Astrocyte (in vitro differentiated cells and primary cell): Measurements from ENCODE around the gene ZNF783. TPM values are rescaled to one million over a fixed set of nuclear protein-coding genes. Genes with fewer than 3 reads are reported as not detected.
"Not testable (repeated sequence)": the region's sequence is repeated elsewhere in the genome, so short reads cannot be mapped to it uniquely, and the experiment has no call there.

Experiments
- DNase-seq: peaks from one replicate; pipeline ENCODE4 v3.0.0-alpha.2; 2010; ENCODE audit warnings: low read depth
- FAIRE-seq: peaks from 2 replicates; lab custom pipeline; 2011; peaks lifted over from hg19 to GRCh38; lab: Jason Lieb, UNC
- H2AFZ ChIP-seq: 2 replicates; pipeline ENCODE4 v1.6.0; 2012; ENCODE audit warnings: low read depth, low read length, inconsistent platforms
- H3K27ac ChIP-seq: 2 replicates; pipeline ENCODE4 v1.5.1; 2011; ENCODE audit warnings: low read depth, low read length, inconsistent platforms
- H3K27me3 ChIP-seq: 2 replicates; pipeline ENCODE4 v1.6.0; 2011; ENCODE audit warnings: low read length, inconsistent platforms; ENCODE audit not compliant: insufficient read depth
- H3K36me3 ChIP-seq: 2 replicates; pipeline ENCODE4 v1.5.1; 2011; ENCODE audit warnings: low read length, inconsistent platforms; ENCODE audit not compliant: insufficient read depth
- H3K4me1 ChIP-seq: 2 replicates; pipeline ENCODE4 v1.5.1; 2011; ENCODE audit warnings: low read length, inconsistent platforms; ENCODE audit not compliant: insufficient read depth
- H3K4me2 ChIP-seq: 2 replicates; pipeline ENCODE4 v1.6.0; 2012; ENCODE audit warnings: low read length, inconsistent platforms
- H3K4me3 ChIP-seq: 2 replicates; pipeline ENCODE4 v1.5.1; 2011; ENCODE audit warnings: low read depth, mild to moderate bottlenecking, low read length, inconsistent platforms; ENCODE audit not compliant: insufficient read depth
- H3K79me2 ChIP-seq: 2 replicates; pipeline ENCODE4 v1.6.0; 2012; ENCODE audit warnings: mild to moderate bottlenecking, low read length, inconsistent platforms; ENCODE audit not compliant: insufficient read depth
- H3K9ac ChIP-seq: 2 replicates; pipeline ENCODE4 v1.6.0; 2012; ENCODE audit warnings: mild to moderate bottlenecking, low read length, inconsistent platforms
- H3K9me3 ChIP-seq: 2 replicates; pipeline ENCODE4 v1.5.1; 2012; ENCODE audit warnings: low read depth, mild to moderate bottlenecking, low read length, inconsistent platforms; ENCODE audit not compliant: insufficient read depth
- H4K20me1 ChIP-seq: 2 replicates; pipeline ENCODE4 v1.6.0; 2012; ENCODE audit warnings: low read length, inconsistent platforms; ENCODE audit not compliant: insufficient read depth
- H3K27ac Mint-ChIP-seq: one replicate; pipeline ENCODE4 v1.8.0; 2021; ENCODE audit warnings: mild to moderate bottlenecking, mixed read lengths; ENCODE audit not compliant: unreplicated experiment
- H3K27me3 Mint-ChIP-seq: one replicate; pipeline ENCODE4 v1.8.0; 2021; ENCODE audit warnings: low read depth, mixed read lengths; ENCODE audit not compliant: unreplicated experiment
- H3K36me3 Mint-ChIP-seq: one replicate; pipeline ENCODE4 v1.8.0; 2021; ENCODE audit warnings: low read depth, mixed read lengths; ENCODE audit not compliant: unreplicated experiment
- H3K4me1 Mint-ChIP-seq: one replicate; pipeline ENCODE4 v1.8.0; 2021; ENCODE audit warnings: low read depth, mixed read lengths; ENCODE audit not compliant: unreplicated experiment
- H3K4me3 Mint-ChIP-seq: one replicate; pipeline ENCODE4 v1.8.0; 2021; ENCODE audit warnings: mild to moderate bottlenecking, moderate library complexity, mixed read lengths; ENCODE audit not compliant: unreplicated experiment
- H3K9me3 Mint-ChIP-seq: one replicate; pipeline ENCODE4 v1.8.0; 2021; ENCODE audit warnings: mild to moderate bottlenecking, mixed read lengths; ENCODE audit not compliant: unreplicated experiment
- EZH2 ChIP-seq: IDR thresholded peaks from 2 replicates; pipeline ENCODE4 v1.6.1; 2012; ENCODE audit warnings: mild to moderate bottlenecking, low read length, inconsistent platforms; ENCODE audit not compliant: insufficient read depth
- total RNA-seq: library from RNA; stranded (reverse); gene quantifications from 2 replicates; pipeline ENCODE4 v1.2.1, GENCODE V29; 2021
- TF ChIP-seq, protein P1 (sequence below): IDR thresholded peaks from 2 replicates; pipeline ENCODE4 v1.5.1; 2011; ENCODE audit warnings: low read depth, mild to moderate bottlenecking, inconsistent platforms, low read length, moderate library complexity; ENCODE audit not compliant: insufficient read depth

ZNF783 gene
- total RNA-seq, 1 donor from 2014 or later, result 10.6 TPM

DNA sequence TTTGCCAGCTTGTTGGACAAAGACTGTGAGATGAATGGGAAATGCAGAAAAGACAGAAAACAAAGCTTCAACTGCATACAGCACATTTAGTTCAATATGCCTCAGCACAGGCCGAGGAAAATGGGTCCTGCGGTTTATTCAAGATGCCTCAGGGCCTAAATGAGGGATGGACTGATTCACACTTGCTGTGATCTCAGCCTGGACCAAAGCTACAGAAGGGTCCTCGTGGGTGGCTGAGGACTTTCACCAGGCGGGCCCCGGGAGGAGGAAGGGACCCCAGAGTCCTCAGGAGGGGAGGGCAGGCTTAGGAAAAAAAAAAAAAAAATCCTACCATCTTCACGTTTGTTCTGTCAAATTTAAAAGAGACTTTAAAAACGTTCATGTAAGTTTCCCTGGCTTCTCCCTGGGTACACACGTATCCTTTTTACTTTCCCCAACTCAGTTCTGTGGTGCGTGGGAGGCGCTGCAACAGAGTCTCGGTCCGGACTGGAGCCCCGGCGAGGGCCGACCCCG, 624 bp upstream of the ZNF783 start:
- peaks cover 32% of the 10 kb centered on the region for H3K79me2 ChIP-seq
- H3K9me3 Mint-ChIP-seq, result peaks cover 2% of the 10 kb centered on the region
- H3K9ac ChIP-seq, result peak overlapping the region; percentile 88
- peaks cover 3% of the 10 kb centered on the region for H3K36me3 ChIP-seq
- H3K4me1 ChIP-seq, result peaks cover 11% of the 10 kb centered on the region
- no peaks in the 10 kb centered on the region for H3K27me3 Mint-ChIP-seq
- peak overlapping the region; percentile 98 for H2AFZ ChIP-seq
- peak overlapping the region; percentile 84 for H3K4me2 ChIP-seq
- H3K9me3 ChIP-seq, result no peaks in the 10 kb centered on the region
- H3K4me3 ChIP-seq, result peak overlapping the region; percentile 66
- no peak for FAIRE-seq
- peaks cover 18% of the 10 kb centered on the region for H3K36me3 Mint-ChIP-seq
- DNase-seq, result peak; percentile 69
- TF ChIP-seq, protein P1, sequence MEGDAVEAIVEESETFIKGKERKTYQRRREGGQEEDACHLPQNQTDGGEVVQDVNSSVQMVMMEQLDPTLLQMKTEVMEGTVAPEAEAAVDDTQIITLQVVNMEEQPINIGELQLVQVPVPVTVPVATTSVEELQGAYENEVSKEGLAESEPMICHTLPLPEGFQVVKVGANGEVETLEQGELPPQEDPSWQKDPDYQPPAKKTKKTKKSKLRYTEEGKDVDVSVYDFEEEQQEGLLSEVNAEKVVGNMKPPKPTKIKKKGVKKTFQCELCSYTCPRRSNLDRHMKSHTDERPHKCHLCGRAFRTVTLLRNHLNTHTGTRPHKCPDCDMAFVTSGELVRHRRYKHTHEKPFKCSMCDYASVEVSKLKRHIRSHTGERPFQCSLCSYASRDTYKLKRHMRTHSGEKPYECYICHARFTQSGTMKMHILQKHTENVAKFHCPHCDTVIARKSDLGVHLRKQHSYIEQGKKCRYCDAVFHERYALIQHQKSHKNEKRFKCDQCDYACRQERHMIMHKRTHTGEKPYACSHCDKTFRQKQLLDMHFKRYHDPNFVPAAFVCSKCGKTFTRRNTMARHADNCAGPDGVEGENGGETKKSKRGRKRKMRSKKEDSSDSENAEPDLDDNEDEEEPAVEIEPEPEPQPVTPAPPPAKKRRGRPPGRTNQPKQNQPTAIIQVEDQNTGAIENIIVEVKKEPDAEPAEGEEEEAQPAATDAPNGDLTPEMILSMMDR, result no peak
- no peak for TF ChIP-seq EZH2
- H4K20me1 ChIP-seq, result peaks cover 5% of the 10 kb centered on the region
- H3K27ac Mint-ChIP-seq, result peak overlapping the region; percentile 90
- H3K4me1 Mint-ChIP-seq, result peaks cover 11% of the 10 kb centered on the region
- H3K27ac ChIP-seq, result peak overlapping the region; percentile 90
- H3K4me3 Mint-ChIP-seq, result peak overlapping the region; percentile 81
- no peaks in the 10 kb centered on the region for H3K27me3 ChIP-seq

DNA sequence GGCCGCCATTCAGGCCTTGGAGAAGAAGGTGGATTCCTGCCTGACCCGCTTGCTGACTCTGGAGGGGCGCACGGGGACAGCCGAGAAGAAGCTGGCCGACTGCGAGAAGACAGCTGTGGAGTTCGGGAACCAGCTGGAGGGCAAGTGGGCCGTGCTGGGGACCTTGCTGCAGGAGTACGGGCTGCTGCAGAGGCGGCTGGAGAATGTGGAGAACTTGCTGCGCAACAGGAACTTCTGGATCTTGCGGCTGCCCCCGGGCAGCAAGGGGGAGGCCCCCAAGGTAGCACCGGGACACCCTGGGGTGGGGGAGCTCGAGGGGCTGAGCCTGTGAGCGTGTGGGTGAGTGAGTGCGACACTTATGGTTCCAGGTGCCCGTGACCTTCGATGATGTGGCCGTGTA, 4.5 kb downstream of the ZNF783 start:
- no peaks in the 10 kb centered on the region for H3K9me3 ChIP-seq
- no peak overlapping the region for H3K27ac ChIP-seq
- H3K27ac Mint-ChIP-seq, result no peak overlapping the region
- no peak overlapping the region for H3K9ac ChIP-seq
- H3K4me3 ChIP-seq, result no peak overlapping the region
- H2AFZ ChIP-seq, result no peak overlapping the region
- peaks cover 39% of the 10 kb centered on the region for H3K79me2 ChIP-seq
- DNase-seq, result no peak
- no peak overlapping the region for H3K4me3 Mint-ChIP-seq
- peaks cover 12% of the 10 kb centered on the region for H4K20me1 ChIP-seq
- H3K9me3 Mint-ChIP-seq, result peaks cover 2% of the 10 kb centered on the region
- TF ChIP-seq, protein P1, result no peak
- no peak for TF ChIP-seq EZH2
- no peaks in the 10 kb centered on the region for H3K27me3 ChIP-seq
- H3K4me1 ChIP-seq, result peaks cover 7% of the 10 kb centered on the region
- peaks cover 12% of the 10 kb centered on the region for H3K36me3 ChIP-seq
- no peaks in the 10 kb centered on the region for H3K27me3 Mint-ChIP-seq
- FAIRE-seq, result no peak
- H3K4me1 Mint-ChIP-seq, result peaks cover 7% of the 10 kb centered on the region
- H3K4me2 ChIP-seq, result no peak overlapping the region
- H3K36me3 Mint-ChIP-seq, result peaks cover 32% of the 10 kb centered on the region

DNA sequence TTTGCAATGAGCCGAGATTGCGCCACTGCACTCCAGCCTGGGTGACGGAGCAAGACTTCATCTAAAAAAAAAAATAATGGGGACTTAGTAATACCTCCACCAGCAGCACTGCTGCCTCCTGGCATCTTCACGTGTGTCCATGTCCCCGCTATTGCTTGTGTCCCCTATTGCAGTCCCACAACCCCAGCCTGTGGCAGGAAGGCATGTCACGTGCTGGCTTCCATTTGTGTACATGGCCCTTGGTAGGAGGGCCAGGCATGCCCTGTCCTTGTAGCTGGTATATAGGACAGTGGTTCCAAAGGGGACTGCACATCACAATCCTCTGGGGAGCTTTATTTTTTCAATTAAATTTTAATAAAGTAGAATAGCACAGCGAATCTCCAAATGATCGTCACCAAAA, 5.7 kb downstream of the ZNF783 start:
- DNase-seq, result no peak
- H3K79me2 ChIP-seq, result peaks cover 45% of the 10 kb centered on the region

DNA sequence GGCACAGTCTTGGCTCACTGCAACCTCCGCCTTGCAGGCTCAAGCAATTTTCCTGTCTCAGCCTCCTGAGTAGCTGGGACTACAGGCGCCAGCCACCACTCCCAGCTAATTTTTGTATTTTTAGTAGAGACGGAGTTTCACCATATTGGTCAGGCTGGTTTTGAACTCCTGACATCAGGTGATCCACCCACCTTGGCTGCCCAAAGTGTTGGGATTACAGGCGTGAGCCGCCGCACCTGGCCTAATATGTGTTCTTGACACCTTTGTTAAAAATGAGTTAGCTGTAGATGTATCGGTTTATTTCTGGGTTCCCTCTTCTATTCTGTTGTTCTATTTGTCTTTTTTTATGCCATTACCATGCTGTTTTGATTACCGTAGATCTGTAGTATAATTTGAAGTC, 12.4 kb downstream of the ZNF783 start:
- H4K20me1 ChIP-seq, result peaks cover 17% of the 10 kb centered on the region
- not testable (repeated sequence) for FAIRE-seq, H3K27ac Mint-ChIP-seq, H3K9ac ChIP-seq, H3K4me1 ChIP-seq, H3K27me3 ChIP-seq, H2AFZ ChIP-seq, H3K4me2 ChIP-seq, H3K9me3 ChIP-seq, H3K27me3 Mint-ChIP-seq, H3K4me3 ChIP-seq, H3K27ac ChIP-seq, DNase-seq, H3K4me1 Mint-ChIP-seq, H3K9me3 Mint-ChIP-seq
- Mint-ChIP-seq H3K4me3 (peak overlapping the region; percentile 68), H3K36me3 (peaks cover 29% of the 10 kb centered on the region)
- H3K79me2 ChIP-seq, result peaks cover 25% of the 10 kb centered on the region
- peaks cover 16% of the 10 kb centered on the region for H3K36me3 ChIP-seq

More for the DNA sequence above, 5.7 kb downstream of the ZNF783 start:
- Histone ChIP-seq H3K9ac (no peak overlapping the region), H4K20me1 (peaks cover 12% of the 10 kb centered on the region), H2AFZ (no peak overlapping the region), H3K4me3 (no peak overlapping the region), H3K4me1 (peaks cover 1% of the 10 kb centered on the region), H3K27ac (no peak overlapping the region), H3K27me3 (no peaks in the 10 kb centered on the region), H3K36me3 (peaks cover 12% of the 10 kb centered on the region), H3K9me3 (no peaks in the 10 kb centered on the region), H3K4me2 (no peak overlapping the region)
- Mint-ChIP-seq H3K4me3 (no peak overlapping the region), H3K27me3 (no peaks in the 10 kb centered on the region), H3K9me3 (peaks cover 2% of the 10 kb centered on the region), H3K4me1 (peaks cover 7% of the 10 kb centered on the region), H3K36me3 (peaks cover 34% of the 10 kb centered on the region), H3K27ac (no peak overlapping the region)
- no peak for FAIRE-seq
- TF ChIP-seq, protein P1, result no peak
- TF ChIP-seq EZH2, result no peak
